GM21529 (cell line): ENCODE results near the gene SLCO2B1.

ENCODE experiments used
- ATAC-seq: cut with Tn5 transposase; IDR thresholded peaks from one replicate; pipeline ENCODE4 v1.9.1; 2021; ENCODE audit not compliant: unreplicated experiment

Gene SLCO2B1

DNA sequence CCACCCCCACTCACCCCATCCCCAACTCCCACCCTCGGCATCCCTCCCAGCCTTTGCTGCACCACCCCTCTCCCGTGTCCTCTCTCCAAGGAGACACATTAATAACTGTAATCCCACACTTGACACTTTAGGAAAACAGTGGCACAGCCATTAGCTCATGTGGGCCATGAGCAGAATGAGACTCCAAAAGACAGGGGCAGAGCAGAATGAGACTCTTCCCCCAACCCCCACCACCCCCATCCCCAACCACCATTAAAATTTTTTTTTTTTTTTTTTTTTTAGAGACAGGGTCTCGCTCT lies 6.2 kb upstream of the SLCO2B1 start:
- ATAC-seq: no peak

- no peak for ATAC-seq
Observed at GRCh38 chr11:75145196-75145971, 5.5 kb upstream of the SLCO2B1 start.

DNA sequence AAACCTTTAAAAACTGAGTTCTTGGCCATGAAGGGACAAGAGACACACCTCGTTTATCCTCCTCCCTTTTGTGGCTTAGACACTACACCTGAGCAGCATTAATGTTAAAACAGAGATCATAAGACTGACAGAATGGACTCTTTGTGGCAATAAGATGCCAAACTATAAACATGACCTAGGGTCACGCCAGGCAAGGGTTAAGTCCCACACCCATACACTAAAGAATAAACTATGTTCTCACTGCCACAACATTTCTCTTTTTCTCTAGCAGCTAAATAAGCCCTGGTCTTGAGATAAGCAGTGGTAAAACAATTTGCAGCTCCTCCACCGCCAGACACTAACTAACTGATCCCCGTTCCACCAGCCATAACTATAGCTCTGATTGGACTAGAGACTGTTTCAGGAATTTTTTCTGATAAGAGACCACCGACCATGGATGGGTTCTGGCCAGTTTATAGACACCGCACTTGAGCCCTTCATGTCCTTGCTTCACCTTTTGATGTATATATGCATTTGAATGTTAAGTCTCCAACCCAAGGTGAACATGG lies 4.9 kb upstream of the SLCO2B1 start:
- no peak for ATAC-seq

- ATAC-seq: no peak
Observed at GRCh38 chr11:75146711-75147110, 4.2 kb upstream of the SLCO2B1 start.

DNA sequence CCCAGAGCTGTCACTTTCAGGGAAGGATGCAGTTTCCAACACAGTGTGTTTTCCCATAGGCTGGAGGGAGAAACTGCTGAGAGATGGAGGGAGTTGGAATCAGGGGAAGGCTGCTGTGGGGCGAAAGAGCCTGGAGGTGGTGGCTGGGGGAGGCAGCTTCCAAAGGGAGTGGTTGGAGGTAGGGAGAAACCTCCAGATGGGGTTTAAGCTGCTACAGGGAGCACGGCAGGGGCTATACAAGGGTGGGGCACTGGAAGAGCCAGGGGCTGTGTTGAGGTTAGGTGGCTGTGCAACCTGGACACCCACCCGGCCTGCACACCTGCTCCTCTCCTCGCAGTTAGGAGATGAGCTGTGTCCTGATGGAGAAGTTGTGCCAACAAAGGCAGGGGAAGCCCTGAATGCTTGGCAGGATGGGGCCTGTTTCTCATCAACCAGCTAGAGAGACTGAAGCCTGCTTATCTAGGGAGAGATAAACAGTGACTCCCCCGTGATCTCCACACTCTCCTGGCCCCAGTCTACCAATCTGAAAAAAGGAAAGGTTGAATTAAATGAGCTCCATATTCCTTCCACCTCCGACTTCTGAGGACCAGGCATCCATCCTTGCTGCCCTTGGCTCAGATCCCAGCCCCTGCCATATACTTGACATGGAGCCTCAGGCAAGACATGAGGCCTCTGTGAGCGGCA lies 3.6 kb upstream of the SLCO2B1 start:
- ATAC-seq: no peak

- ATAC-seq: no peak
Observed at GRCh38 chr11:75147875-75148263, 3.0 kb upstream of the SLCO2B1 start.

DNA sequence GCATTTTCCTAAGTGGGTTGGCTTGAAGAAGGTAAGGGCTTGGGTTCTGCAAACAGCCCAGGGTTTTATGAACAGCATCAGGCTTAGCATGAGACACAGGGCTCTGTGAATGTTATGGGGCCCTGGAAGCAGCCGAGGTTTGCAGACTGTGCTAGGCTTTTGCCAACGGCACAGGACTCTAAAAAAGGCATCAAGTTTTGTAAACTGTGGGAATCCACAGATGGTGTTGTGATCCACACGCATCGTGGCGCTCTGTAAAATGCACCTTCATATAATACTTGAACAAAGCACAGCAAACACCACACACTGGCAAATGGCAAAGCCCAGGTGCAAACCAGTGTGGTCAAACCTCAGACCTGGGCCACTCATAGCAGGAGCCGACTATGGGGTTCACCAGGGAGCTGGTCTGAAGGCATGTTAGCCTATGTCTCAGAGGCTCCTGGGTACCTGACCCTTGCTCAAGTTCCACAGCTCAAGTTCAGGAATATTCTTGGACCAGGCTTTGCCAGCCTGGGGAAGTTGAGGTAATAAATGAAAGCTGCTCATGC lies 2.4 kb upstream of the SLCO2B1 start:
- ATAC-seq: no peak

DNA sequence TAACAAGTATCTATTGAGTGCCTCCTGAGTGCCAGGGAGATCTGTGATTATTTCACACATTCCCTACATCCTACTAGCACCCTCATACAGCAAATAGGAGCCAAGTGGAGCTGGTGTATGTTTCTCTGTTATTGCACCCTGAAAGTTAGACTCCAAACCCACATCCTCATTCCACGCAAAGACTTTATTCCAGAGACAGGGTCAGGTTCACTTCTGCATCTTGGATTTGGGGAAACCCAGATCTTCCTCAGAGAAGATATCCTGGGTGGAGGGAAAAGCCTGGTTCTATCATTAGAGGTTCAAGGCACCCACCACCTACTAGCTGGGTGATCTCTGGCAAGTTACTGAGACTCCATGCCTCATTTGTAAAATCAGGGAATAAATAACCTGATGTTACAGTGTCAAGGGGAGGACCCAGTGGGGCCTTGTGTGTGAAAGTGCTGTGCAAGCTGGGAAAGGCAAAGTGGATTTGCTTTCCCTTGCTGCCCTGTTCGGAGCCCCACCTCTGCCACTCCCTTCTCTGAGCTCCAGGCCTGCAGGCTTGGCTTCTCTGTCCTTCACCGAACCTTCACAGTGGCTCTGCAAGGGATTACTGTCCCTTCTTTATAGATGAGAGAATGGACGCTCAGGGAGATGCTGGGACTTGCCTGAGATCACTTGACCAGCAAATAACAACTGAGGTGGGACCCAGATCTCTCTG lies 991 bp upstream of the SLCO2B1 start:
- ATAC-seq: no peak

DNA sequence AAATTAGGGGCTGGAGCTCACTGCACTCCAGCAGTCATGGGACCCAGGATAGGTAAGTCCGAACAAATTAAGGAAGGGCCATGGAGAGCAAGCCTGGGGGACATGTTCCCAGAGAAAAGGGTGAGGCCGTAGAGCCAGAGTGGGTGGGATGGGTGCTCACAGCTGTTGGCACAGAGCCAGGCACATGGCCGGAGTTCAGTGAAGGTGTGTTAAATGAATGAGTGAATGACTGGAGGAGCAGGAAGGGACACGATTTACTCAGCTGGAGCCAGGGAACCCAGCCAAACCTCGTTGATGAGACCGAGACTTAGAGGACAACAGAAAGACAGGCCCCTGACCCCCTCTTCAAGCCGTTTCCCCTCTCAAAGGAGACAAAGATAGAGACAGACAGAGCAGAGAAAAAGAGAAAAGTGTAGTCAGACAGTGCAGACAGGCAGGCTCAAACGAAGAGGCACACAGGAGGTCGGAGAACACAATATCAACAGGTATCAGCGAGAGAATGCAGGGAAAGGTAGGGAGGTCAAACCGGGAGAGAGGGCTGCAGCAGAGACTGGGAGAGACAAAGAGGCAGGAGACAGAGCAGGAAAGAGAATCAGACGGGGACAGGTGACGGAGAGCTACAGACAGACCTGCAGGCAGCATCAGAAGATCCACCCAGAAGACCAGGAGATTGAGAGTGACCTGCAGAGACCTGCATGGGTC lies 590 bp downstream of the SLCO2B1 start:
- no peak for ATAC-seq

DNA sequence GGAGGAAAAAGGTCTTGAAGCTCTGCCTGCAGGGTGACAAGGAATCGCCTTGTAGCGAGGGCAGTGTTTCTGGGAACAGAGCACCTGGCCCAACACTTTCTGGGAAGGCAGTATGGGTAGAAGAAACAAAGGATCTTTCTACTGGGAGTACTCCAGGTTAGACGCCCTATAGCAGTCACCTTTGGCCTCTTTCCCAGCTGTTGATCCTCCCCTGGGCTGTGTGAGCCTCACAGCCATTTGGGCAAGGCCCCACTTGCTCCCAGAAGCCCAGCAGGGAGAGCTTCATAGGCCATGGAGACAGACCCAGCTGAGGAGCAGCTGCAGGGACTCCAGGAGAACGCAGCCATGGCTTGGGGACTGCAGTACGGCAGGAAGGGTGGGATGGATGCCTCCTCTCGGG lies 1.2 kb downstream of the SLCO2B1 start:
- ATAC-seq: no peak

DNA sequence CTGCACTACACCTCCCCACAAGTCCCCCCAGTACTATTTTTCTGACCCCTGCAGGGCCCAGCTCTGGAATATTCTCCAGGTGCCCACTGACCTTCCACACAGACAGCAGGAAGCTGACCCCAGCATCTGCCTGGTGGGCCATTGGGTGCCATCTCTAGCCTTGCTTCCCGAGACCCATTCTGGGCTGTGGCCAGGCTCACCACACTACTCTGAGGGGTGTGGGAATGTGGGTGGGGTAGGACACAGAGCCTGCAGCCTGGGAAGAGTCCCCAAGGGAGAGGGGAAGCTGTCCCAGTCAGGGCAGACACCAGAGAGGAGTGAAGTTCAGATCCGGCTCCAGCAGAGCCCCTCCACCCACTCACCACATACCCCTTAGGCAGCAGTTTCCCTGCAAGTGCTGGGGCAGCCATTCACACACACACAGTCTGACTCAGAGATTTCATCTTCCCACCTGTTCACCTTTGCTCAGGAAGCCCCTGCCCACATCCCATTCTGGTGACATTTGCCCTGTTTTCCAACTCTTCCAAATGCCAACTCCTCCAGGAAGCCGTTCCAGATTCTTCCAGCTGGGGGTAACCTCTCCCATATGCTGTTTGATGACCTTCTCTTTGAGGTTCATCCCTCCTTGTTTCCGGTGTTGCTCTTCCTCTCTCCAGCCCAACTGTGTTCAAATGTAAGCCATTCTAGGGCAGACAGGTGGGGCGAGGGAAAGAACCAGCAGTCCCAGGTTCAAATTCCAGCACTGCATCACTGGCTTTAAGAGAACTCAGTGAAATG lies 1.9 kb downstream of the SLCO2B1 start:
- ATAC-seq: no peak

- no peak for ATAC-seq
Observed at GRCh38 chr11:75154646-75155569, 4.0 kb downstream of the SLCO2B1 start.

DNA sequence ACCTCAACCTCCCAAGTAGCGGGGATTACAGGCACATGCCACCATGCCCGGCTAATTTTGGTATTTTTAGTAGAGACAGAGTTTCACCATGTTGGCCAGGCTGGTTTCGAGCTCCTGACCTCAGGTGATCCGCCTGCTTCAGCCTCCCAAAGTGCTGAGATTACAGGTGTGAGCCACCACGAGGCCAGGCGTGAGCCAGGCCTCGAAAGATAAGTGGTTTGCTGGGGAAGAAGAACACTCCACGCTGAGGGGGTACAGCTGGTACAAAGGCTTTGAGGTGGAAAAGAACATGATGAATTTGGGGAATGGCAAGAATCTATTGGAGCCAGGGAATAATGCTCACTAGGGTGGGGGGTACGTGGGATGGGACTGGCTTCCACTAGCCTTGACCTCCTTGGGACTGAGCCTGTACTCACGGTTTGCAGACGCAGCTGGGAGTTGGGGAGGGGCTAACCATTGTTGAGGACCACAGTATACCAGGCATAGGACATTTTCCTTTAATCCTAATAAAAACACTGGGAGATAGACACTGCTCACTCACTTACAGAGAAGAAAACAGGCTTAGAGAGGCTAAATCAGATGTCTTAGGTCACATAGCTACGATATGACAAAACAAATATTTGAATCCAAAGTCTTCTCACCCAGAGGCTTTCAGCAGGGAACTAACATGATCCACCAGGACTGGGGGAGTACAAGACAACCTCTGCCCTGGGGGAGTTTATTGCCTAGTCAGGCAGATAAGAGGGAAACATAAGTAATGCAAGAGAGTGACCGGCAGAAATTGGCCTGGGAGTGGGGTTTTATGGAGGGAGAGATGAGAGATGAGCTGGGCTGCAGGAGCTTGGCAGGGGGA lies 4.9 kb downstream of the SLCO2B1 start:
- no peak for ATAC-seq

DNA sequence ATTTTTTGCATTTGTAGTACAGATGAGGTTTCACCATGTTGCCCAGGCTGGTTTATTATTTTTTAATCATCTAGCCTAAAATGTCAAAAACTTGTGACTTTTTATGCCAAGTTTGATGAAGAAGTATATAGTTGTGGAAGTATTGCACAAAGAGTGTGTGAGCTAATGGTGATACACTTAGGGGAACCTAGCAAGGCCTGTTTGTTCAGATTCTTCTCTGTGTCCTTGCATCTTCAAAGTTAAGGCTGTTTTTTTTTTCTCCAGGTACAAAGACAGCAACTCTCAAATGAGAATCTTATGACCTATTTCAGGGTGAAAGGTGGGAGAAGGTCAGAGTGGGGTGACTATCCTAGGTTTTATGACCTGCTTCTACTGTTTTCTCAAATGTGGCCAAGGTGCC lies 7.3 kb downstream of the SLCO2B1 start:
- no peak for ATAC-seq

GRCh38 chr11:75158696-75159150 lies 7.8 kb downstream of the SLCO2B1 start:
- ATAC-seq: no peak

DNA sequence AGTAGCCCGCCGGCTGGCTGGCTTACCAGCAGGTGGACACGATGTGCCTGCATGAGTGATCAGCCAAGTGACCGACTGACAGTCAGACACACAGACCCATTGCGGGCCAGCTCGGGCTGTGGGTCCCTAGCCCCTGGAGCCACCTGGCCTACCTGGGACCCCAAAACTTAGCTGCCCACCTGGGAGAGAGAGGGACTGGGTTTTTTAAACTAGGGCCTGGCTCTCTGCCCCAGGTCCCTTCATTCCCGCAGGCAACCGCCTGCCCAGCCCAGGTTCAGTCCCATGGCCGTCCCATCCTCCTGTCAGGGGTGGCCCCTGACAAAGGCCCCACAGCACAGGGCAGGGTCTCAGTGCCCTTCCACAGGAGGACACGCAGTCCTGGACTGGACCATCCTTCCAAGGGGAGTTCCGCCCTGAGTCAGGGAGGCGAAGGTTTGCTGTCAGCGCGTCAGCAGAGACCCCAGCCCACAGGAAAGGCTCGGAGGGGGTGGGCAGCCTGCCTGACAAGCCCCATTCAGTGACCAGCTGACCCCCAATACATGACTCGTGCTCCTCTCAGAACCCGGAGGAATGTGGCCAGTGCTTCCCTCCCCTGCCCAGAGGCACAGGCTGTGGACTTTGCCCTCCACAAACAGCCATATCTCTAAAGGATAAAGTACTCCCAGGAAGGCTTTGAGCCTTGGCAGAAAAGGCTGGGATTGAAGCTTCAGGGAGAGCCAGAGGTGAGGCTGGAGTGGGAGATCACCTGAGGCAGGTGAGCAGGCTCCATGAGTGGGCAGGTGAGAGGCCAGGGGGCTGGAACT lies 8.4 kb downstream of the SLCO2B1 start:
- no peak for ATAC-seq

GRCh38 chr11:75160220-75160757 lies 9.4 kb downstream of the SLCO2B1 start:
- ATAC-seq: no peak
